Testis (tissue), 3 donors: Measurements from ENCODE around the gene MRPL52. TPM values are rescaled to one million over a fixed set of nuclear protein-coding genes. Genes with fewer than 3 reads are reported as not detected.
"Not testable (repeated sequence)": the region's sequence is repeated elsewhere in the genome, so short reads cannot be mapped to it uniquely, and the experiment has no call there.

Source experiments
- DNase-seq: peaks from one replicate; pipeline ENCODE4 v3.0.0-alpha.2; 2019
- H3K27ac ChIP-seq, 2 donors: fragments of 200-600 bp; sonication (generic); one replicate each; pipeline ENCODE4 v1.5.1; 2019
- H3K27me3 ChIP-seq: fragments of 200-600 bp; sonication (generic); one replicate; pipeline ENCODE4 v1.5.1; 2019
- H3K36me3 ChIP-seq: fragments of 200-600 bp; sonication (generic); one replicate; pipeline ENCODE4 v1.5.1; 2017; ENCODE audit warnings: low read depth; ENCODE audit errors: missing control alignments
- H3K4me1 ChIP-seq: fragments of 200-600 bp; sonication (generic); one replicate; pipeline ENCODE4 v1.5.1; 2019
- H3K4me3 ChIP-seq, 2 donors: fragments of 200-600 bp; sonication (generic); one replicate each; pipeline ENCODE4 v1.5.1; 2017 to 2019
- H3K9me3 ChIP-seq: fragments of 200-600 bp; sonication (generic); one replicate; pipeline ENCODE4 v1.5.1; 2017
- POLR2A ChIP-seq: fragments of 450-650 bp; IDR thresholded peaks from one replicate; pipeline ENCODE4 v1.6.1; 2017; ENCODE audit warnings: antibody characterized with exemption, mild to moderate bottlenecking, moderate library complexity
- WGBS, 2 donors: methylation state at CpG; one replicate each; pipeline ENCODE4 v1.1.5; 2018; 5-methylcytosine and 5-hydroxymethylcytosine counted together
- intact Hi-C: fragments of 100-400 bp; cut with DNase I; formaldehyde crosslinking; loops from one replicate; pipeline ENCODE4 v1.15.1; 2023; ENCODE audit warnings: low total_unique reads
- polyA plus RNA-seq: library from polyadenylated mRNA; stranded (reverse); fragments of 350-450 nt; fragmentation: Illumina TruSeq; extraction: RNeasy Lipid Tissue Mini Kit (QIAGEN cat#74804); gene quantifications from one replicate; pipeline ENCODE4 v1.2.3, GENCODE V29; 2014; ENCODE audit warnings: low read depth, low replicate concordance; ENCODE audit not compliant: insufficient read depth
- total RNA-seq, 2 donors: library from RNA; depleted of rRNA; stranded (reverse); fragments of >200 nt; gene quantifications; one replicate each; pipeline ENCODE4 v1.2.3, GENCODE V29; 2016
- TF ChIP-seq, protein P1 (sequence below), 3 experiments: fragments of 450-650 bp in 2 of 3; fragments of 200-600 bp in 1 of 3; sonication (generic) in 1 of 3; IDR thresholded peaks; one replicate each; pipeline ENCODE4 v1.5.1; 2016 to 2019; ENCODE audit warnings: antibody characterized with exemption in 3 of 3, mild to moderate bottlenecking in 2 of 3, moderate library complexity in 1 of 3

MRPL52 gene
- total and polyA plus RNA-seq, 3 donors from 2014 or later: 31.1 to 77.0 (median 47.0) TPM

DNA sequence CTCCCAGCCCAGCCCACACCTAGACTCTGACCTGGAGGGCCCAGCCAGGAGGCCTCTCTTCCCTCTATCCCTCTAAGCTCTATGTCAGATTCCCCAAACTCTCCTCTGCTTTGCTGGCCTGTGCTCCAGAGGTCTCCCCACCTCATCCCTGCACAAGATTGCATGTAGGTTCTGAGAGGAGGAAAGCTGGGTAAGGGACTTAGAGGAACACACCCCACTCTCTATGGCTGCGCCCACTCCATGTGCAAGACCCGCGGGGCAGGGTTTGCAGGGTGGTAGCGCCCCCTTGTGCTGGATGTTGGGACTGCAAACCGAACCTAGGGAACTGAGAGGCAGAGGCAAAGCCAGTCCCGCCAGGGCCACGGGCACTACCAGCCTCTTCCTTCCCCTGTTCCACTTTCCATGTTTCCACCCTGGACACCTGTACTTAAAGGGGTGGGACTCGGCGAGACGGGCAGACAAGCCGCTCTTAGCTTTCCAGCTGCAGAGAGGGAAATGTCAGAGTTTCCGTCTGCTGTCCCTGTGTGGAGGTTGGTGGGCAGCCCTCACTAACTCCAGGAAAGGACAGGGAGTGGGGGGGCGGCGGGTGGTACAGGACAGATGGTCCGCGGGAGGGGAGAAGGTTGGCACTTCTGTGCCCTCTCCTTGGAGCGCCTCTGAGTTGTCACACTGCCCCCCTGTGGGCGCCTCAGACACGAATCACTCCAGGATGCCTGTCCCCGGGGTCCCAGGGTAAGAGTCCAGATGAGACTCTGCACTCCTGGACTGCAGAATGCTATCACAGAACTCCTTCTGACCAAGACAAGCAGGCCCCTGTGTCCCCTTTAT lies 23.5 kb downstream of the MRPL52 start:
- peak; percentile 94 for DNase-seq
- H3K36me3 ChIP-seq: no peaks in the 10 kb centered on the region
- 0 to 3% methylated on average over 3 to 20 of the region's 20 CpGs for WGBS, 2 donors
- no peaks in the 10 kb centered on the region for H3K9me3 ChIP-seq
- peaks cover 22% of the 10 kb centered on the region for H3K4me1 ChIP-seq
- intact Hi-C loops: loop anchor here (10.0 kb wide), 1 partner anchor 288 kb away; no protein-coding TSS in a partner anchor
- peak overlapping the region; percentile 21 to 32 for H3K4me3 ChIP-seq
- no peaks in the 10 kb centered on the region for H3K27me3 ChIP-seq
- H3K27ac ChIP-seq: no peak overlapping the region
- TF ChIP-seq, protein P1, sequence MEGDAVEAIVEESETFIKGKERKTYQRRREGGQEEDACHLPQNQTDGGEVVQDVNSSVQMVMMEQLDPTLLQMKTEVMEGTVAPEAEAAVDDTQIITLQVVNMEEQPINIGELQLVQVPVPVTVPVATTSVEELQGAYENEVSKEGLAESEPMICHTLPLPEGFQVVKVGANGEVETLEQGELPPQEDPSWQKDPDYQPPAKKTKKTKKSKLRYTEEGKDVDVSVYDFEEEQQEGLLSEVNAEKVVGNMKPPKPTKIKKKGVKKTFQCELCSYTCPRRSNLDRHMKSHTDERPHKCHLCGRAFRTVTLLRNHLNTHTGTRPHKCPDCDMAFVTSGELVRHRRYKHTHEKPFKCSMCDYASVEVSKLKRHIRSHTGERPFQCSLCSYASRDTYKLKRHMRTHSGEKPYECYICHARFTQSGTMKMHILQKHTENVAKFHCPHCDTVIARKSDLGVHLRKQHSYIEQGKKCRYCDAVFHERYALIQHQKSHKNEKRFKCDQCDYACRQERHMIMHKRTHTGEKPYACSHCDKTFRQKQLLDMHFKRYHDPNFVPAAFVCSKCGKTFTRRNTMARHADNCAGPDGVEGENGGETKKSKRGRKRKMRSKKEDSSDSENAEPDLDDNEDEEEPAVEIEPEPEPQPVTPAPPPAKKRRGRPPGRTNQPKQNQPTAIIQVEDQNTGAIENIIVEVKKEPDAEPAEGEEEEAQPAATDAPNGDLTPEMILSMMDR (IDR thresholded peaks at IDR 0.05): peak; percentile 88 to 93 (median 90)
- no peak for TF ChIP-seq POLR2A

DNA sequence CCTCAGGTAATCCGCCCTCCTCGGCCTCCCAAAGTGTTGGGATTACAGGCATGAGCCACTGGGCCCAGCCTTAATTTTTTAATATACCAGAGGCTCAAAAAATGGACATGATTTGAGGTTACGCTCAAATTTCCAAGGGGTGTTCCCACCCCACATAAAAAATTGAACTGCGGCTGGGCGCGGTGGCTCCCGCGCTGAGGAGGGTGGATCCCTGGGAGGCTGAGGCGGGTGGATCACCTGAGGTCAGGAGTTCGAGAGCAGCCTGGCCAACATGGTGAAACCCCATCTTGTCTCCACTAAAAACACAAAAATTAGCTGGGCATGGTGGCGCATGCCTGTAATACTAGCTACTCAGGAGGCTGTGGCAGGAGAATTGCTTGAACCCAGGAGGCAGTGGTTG lies 24.6 kb downstream of the MRPL52 start:
- WGBS, 2 donors: 91 to 96% methylated on average over 11 of the region's 11 CpGs

DNA sequence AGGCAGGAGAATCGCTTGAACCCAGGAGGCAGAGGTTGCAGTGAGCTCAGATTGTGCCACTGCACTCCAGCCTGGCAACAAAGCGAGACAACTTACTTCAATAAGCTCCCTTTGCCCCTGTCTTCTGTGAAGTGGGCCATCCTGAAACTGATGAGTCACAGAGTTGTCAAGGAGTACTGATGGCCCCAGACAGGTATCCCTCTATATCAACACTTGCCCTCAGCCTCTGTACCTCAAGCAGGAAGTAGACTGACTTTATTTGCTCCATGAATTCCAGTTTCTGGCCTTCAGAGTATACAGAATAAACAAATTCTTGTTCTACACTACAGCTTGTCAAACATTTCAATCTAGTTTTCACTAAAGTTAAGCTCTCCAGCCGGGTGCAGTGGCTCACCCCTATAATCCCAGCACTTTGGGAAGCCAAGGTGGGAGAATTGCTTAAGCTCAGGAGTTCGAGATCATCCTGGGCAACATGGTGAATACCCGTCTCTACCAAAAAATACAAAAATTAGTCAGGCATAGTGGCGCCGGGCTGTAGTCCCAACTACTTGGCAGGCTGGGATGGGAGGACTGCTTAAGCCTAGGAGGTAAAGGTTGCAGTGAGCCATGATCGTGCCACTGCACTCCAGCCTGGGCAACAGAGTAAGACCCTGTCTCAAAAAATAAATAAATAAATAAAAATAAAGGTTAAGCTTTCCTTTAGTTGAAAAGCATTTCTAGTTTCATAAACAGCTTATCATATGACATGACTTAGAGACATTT lies 25.5 kb downstream of the MRPL52 start:
- H3K27me3 ChIP-seq: no peaks in the 10 kb centered on the region
- no peak overlapping the region for H3K27ac ChIP-seq
- peaks cover 11% of the 10 kb centered on the region for H3K4me1 ChIP-seq
- no peak for DNase-seq
- intact Hi-C loops: loop anchor here (10.0 kb wide), 1 partner anchor 290 kb away; no protein-coding TSS in a partner anchor
- WGBS, 2 donors: 93 to 95% methylated on average over 8 of the region's 8 CpGs
- H3K36me3 ChIP-seq: no peaks in the 10 kb centered on the region
- H3K4me3 ChIP-seq: no peak overlapping the region
- TF ChIP-seq, protein P1 (IDR thresholded peaks at IDR 0.05): no peak
- no peak for TF ChIP-seq POLR2A
- H3K9me3 ChIP-seq: no peaks in the 10 kb centered on the region

More for the DNA sequence above, 24.6 kb downstream of the MRPL52 start:
- not testable (repeated sequence) for H3K27me3 ChIP-seq, H3K9me3 ChIP-seq, H3K36me3 ChIP-seq, DNase-seq, H3K27ac ChIP-seq, H3K4me3 ChIP-seq
- intact Hi-C loops: loop anchor here (10.0 kb wide), 1 partner anchor 289 kb away; no protein-coding TSS in a partner anchor
- peaks cover 17% of the 10 kb centered on the region for H3K4me1 ChIP-seq

DNA sequence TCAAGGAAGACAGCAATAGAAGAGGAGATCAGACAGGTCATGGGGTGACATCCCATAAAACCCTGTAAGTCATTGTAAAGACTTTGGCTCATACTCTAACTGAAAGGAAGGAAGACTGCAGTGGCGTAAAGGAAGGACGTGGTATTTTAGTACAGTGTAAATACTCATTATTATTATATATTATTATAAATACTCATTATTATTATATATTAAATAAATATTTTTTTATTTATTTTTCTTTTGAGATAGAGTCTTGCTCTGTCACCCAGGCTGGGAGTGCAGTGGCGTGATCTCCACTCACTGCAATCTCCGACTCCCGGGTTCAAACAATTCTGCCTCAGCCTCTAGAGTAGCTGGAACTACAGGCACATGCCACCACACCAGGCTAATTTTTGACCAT lies 26.7 kb downstream of the MRPL52 start:
- Histone ChIP-seq H3K9me3 (no peaks in the 10 kb centered on the region), H3K4me3 (no peak overlapping the region), H3K4me1 (peaks cover 5% of the 10 kb centered on the region), H3K36me3 (no peaks in the 10 kb centered on the region), H3K27me3 (no peaks in the 10 kb centered on the region), H3K27ac (no peak overlapping the region)
- intact Hi-C loops: loop anchor here (10.0 kb wide), 1 partner anchor 292 kb away; no protein-coding TSS in a partner anchor
- 93 to 97% methylated on average over 5 of the region's 5 CpGs for WGBS, 2 donors
- TF ChIP-seq POLR2A: no peak
- TF ChIP-seq, protein P1 (IDR thresholded peaks at IDR 0.05): no peak
- DNase-seq: no peak

DNA sequence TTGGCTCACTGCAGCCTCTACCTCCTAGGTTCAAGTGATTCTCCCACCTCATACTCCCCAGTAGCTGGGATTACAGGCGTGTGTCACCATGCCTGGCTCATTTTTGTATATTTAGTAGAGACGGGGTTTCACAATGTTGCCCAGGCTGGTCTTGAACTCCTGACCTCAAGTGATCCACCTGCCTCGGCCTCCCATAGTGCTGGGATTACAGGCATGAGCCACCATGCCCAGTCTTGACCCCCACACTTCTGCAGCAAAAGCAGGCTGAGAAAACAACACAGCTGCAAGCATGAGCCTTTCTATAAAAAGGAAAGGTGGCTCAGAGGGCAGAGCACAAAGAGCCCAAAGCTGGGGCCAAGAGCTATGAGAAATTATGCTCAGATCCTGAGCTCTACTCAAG lies 30.7 kb downstream of the MRPL52 start:
- H3K27me3 ChIP-seq, H3K36me3 ChIP-seq, H3K4me1 ChIP-seq, H3K9me3 ChIP-seq, H3K27ac ChIP-seq, intact Hi-C loops, DNase-seq, H3K4me3 ChIP-seq: not testable (repeated sequence)
- WGBS, 2 donors: 79 to 82% methylated on average over 3 of the region's 3 CpGs
